Cardiac muscle cell (in vitro differentiated cells and primary cell): Measurements from ENCODE around the gene STAC2. TPM values are rescaled to one million over a fixed set of nuclear protein-coding genes. Genes with fewer than 3 reads are reported as not detected.

Experiments
- DNase-seq, 2 donors: peaks; one replicate each; pipeline versions ENCODE4 v3.0.0 to v3.0.0-alpha.2; 2010 to 2017; ENCODE audit warnings: low read depth in 1 of 2, low spot score in 1 of 2
- H3K27ac ChIP-seq: fragments of 200-600 bp; sonication (generic); 2 replicates; pipeline ENCODE4 v1.5.1; 2016
- H3K27me3 ChIP-seq: fragments of 200-600 bp; sonication (generic); 2 replicates; pipeline ENCODE4 v1.6.0; 2016; ENCODE audit warnings: control low read depth
- H3K36me3 ChIP-seq: fragments of 200-600 bp; sonication (generic); 2 replicates; pipeline ENCODE4 v1.5.1; 2016; ENCODE audit warnings: control low read depth
- H3K4me1 ChIP-seq: fragments of 200-600 bp; sonication (generic); 2 replicates; pipeline ENCODE4 v1.8.1; 2017; ENCODE audit warnings: low read depth, mild to moderate bottlenecking, mixed run types
- H3K4me3 ChIP-seq: fragments of 200-600 bp; sonication (generic); 2 replicates; pipeline ENCODE4 v1.5.1; 2016; ENCODE audit warnings: mild to moderate bottlenecking
- H3K9me3 ChIP-seq: fragments of 200-600 bp; sonication (generic); 2 replicates; pipeline ENCODE4 v1.5.1; 2017; ENCODE audit warnings: low read depth, mild to moderate bottlenecking, control low read depth
- CTCF ChIP-seq: IDR thresholded peaks from 2 replicates; pipeline ENCODE4 v1.5.1; 2012; ENCODE audit warnings: low read depth, mild to moderate bottlenecking, low read length
- polyA plus RNA-seq: library from polyadenylated mRNA; unstranded; fragments of >200 nt; fragmentation: Nextera tagmentation; extraction: Ambion mirVana; gene quantifications from 2 replicates; pipeline ENCODE4 v1.2.1, GENCODE V29; 2016
- total RNA-seq: library from RNA; depleted of rRNA; stranded (reverse); fragments of >200 nt; gene quantifications from 2 replicates; pipeline ENCODE4 v1.2.3, GENCODE V29; 2016

The STAC2 gene
- total and polyA plus RNA-seq, 2 experiments from 2014 or later = 0.17 to 0.21 TPM

GRCh38 chr17:39224778-39225307, 902 bp downstream of the STAC2 start:
- Histone ChIP-seq H3K9me3 (no peaks in the 10 kb centered on the region), H3K27me3 (peaks cover 53% of the 10 kb centered on the region), H3K36me3 (no peaks in the 10 kb centered on the region), H3K4me3 (peak overlapping the region; percentile 40), H3K27ac (no peak overlapping the region), H3K4me1 (peaks cover 4% of the 10 kb centered on the region)
- no peak for TF ChIP-seq CTCF
- DNase-seq = no peak

- H3K36me3 ChIP-seq = no peaks in the 10 kb centered on the region
- TF ChIP-seq CTCF = no peak
- H3K9me3 ChIP-seq = no peaks in the 10 kb centered on the region
- peaks cover 11% of the 10 kb centered on the region for H3K4me1 ChIP-seq
- no peak overlapping the region for H3K27ac ChIP-seq
- H3K27me3 ChIP-seq = peaks cover 53% of the 10 kb centered on the region
- DNase-seq = no peak
- H3K4me3 ChIP-seq = no peak overlapping the region
These were observed 1.6 kb downstream of the STAC2 start for GRCh38 chr17:39223907-39224777.

DNA sequence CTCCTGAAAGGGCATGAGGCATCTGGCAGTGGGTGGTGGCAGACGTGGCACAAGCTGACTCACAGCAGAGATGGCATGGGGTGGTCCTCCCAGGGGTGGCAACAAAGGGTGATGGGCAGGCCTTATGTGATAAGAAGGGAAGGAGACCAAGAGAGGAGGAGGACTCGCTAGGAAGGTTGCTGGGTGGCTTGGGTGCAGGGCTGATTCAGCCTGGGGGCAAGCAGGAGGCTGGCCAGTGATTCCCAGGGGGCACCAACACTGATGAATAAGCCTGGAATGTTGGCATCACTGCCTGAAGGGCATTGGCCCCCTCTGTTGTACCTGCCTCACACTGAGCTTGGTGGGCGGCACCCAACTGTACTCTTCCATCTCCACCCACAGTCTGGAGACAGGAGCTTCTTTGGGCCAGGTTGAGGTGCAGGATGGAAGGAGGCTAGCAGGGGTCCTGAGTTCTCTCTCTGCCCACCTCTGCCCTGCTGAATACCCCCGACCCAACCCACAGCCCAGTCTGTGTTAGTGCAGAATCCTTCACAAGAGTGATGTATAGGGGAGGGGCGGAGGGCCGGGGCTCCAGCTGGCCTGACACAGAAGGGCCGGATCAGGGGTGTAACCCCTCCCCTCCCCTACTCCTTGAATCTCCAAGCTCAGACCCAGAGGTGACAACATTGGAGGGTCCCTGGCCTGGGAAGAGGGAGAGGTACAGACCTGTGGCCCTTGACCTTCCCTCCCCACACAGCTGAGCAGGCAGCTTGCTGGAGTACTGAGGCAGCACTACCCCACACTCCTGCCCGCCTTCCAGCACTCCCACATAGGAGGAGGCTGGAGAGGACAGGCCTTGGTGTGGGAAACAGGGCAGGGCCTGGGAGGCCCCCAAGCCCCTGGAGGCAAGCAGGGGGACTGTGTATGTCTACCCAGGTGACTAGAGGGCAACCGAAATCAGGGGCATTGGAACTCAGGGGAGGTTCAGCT, 2.6 kb downstream of the STAC2 start:
- no peak overlapping the region for H3K27ac ChIP-seq
- DNase-seq = no peak
- no peak for TF ChIP-seq CTCF
- H3K4me1 ChIP-seq = peaks cover 11% of the 10 kb centered on the region
- peaks cover 62% of the 10 kb centered on the region for H3K27me3 ChIP-seq
- H3K4me3 ChIP-seq = no peak overlapping the region
- no peaks in the 10 kb centered on the region for H3K36me3 ChIP-seq
- H3K9me3 ChIP-seq = no peaks in the 10 kb centered on the region

DNA sequence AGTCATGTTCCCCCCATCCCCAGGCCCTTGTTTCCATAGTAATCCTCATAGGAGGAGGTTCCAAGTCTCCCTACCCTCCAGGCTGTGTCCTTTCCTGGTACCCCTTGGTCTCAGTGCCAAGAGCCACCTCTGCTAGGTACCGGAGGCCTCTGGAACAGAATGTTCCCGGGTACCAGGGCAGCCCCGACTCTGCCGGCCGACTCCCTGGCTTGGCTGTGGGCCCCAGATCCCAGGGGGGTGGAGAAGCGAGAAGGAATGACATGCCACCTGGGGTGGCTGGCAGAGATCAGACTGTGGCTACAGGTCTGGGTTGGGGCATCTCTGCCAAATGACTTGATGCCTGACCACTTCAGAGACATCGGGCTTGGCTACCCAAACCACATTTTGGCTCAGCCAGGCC, 3.6 kb downstream of the STAC2 start:
- Histone ChIP-seq H3K36me3 (no peaks in the 10 kb centered on the region), H3K4me3 (no peak overlapping the region), H3K27ac (no peak overlapping the region), H3K4me1 (peaks cover 11% of the 10 kb centered on the region), H3K27me3 (peaks cover 72% of the 10 kb centered on the region), H3K9me3 (no peaks in the 10 kb centered on the region)
- DNase-seq = no peak
- TF ChIP-seq CTCF = no peak

- no peak overlapping the region for H3K4me3 ChIP-seq
- no peaks in the 10 kb centered on the region for H3K36me3 ChIP-seq
- TF ChIP-seq CTCF = no peak
- H3K27ac ChIP-seq = no peak overlapping the region
- H3K27me3 ChIP-seq = peaks cover 76% of the 10 kb centered on the region
- DNase-seq = no peak
- peaks cover 11% of the 10 kb centered on the region for H3K4me1 ChIP-seq
- no peaks in the 10 kb centered on the region for H3K9me3 ChIP-seq
These were observed 4.2 kb downstream of the STAC2 start for GRCh38 chr17:39221572-39221971.
